Measurements from ENCODE around the gene DGKD.

The DGKD gene

GRCh38 chr2:233462202-233462785 is 108.0 kb downstream of the DGKD start:
- no peak for DNase-seq (ENCODE audit: low read depth)

GRCh38 chr2:233462826-233463470 is 108.7 kb downstream of the DGKD start:
- DNase-seq (ENCODE audit: low read depth): no peak

GRCh38 chr2:233463586-233463985 is 109.3 kb downstream of the DGKD start:
- DNase-seq (ENCODE audit: low read depth): no peak

- DNase-seq (ENCODE audit: low read depth): no peak
These were observed 109.8 kb downstream of the DGKD start for GRCh38 chr2:233464056-233464455.

GRCh38 chr2:233464531-233465240 is 110.4 kb downstream of the DGKD start:
- no peak for DNase-seq (ENCODE audit: low read depth)

GRCh38 chr2:233466991-233467603 is 112.8 kb downstream of the DGKD start:
- no peak for DNase-seq (ENCODE audit: low read depth)

- no peak for DNase-seq (ENCODE audit: low read depth)
These were observed 113.9 kb downstream of the DGKD start for GRCh38 chr2:233468047-233468740.

GRCh38 chr2:233468741-233469110 is 114.4 kb downstream of the DGKD start:
- no peak for DNase-seq (ENCODE audit: low read depth)

GRCh38 chr2:233469261-233470010 is 115.1 kb downstream of the DGKD start:
- DNase-seq (ENCODE audit: low read depth): no peak

- no peak for DNase-seq (ENCODE audit: low read depth)
These were observed 115.9 kb downstream of the DGKD start for GRCh38 chr2:233470011-233470687.

- no peak for DNase-seq (ENCODE audit: low read depth)
These were observed 116.5 kb downstream of the DGKD start for GRCh38 chr2:233470839-233471238.

- DNase-seq (ENCODE audit: low read depth): no peak
These were observed 117.2 kb downstream of the DGKD start for GRCh38 chr2:233471291-233472035.

GRCh38 chr2:233473386-233473791 is 119.1 kb downstream of the DGKD start:
- DNase-seq (ENCODE audit: low read depth): no peak

- DNase-seq (ENCODE audit: low read depth): no peak
These were observed 119.6 kb downstream of the DGKD start for GRCh38 chr2:233473878-233474277.

- DNase-seq (ENCODE audit: low read depth): no peak
These were observed 120.2 kb downstream of the DGKD start for GRCh38 chr2:233474308-233475160.

- DNase-seq (ENCODE audit: low read depth): no peak
These were observed 121.7 kb downstream of the DGKD start for GRCh38 chr2:233476063-233476410.

GRCh38 chr2:233476651-233477547 is 122.6 kb downstream of the DGKD start:
- no peak for DNase-seq (ENCODE audit: low read depth)
